Chondrocyte (in vitro differentiated cells): ENCODE results near the gene CHRNA4. TPM values are rescaled to one million over a fixed set of nuclear protein-coding genes. Genes with fewer than 3 reads are reported as not detected.

Experiments used
- DNase-seq: peaks from one replicate; pipeline ENCODE4 v3.0.0; 2021; ENCODE audit warnings: mixed read lengths, low spot score
- H3K27ac Mint-ChIP-seq: one replicate; pipeline ENCODE4 v1.8.0; 2021; ENCODE audit warnings: mild to moderate bottlenecking, moderate library complexity, mixed read lengths; ENCODE audit not compliant: unreplicated experiment
- H3K27me3 Mint-ChIP-seq: 2 replicates; pipeline ENCODE4 v1.8.0; 2021; ENCODE audit warnings: low read depth, mixed read lengths
- H3K36me3 Mint-ChIP-seq: 2 replicates; pipeline ENCODE4 v1.8.0; 2021; ENCODE audit warnings: low read depth, mixed read lengths
- H3K4me1 Mint-ChIP-seq: 2 replicates; pipeline ENCODE4 v1.8.0; 2021; ENCODE audit warnings: low read depth, mild to moderate bottlenecking, mixed read lengths
- H3K4me3 Mint-ChIP-seq: one replicate; pipeline ENCODE4 v1.8.0; 2021; ENCODE audit warnings: mild to moderate bottlenecking, moderate library complexity, mixed read lengths; ENCODE audit not compliant: unreplicated experiment
- H3K9me3 Mint-ChIP-seq: 2 replicates; pipeline ENCODE4 v1.8.0; 2021; ENCODE audit warnings: low read depth, mixed read lengths
- total RNA-seq: library from RNA; stranded (reverse); gene quantifications from 3 replicates; pipeline ENCODE4 v1.2.1, GENCODE V29; 2021
- TF ChIP-seq, protein P1 (sequence below): fragments of 200-600 bp; sonication (generic); IDR thresholded peaks from 2 replicates; pipeline ENCODE4 v1.5.0; 2021; ENCODE audit warnings: antibody characterized with exemption, mild to moderate bottlenecking, moderate library complexity

Gene CHRNA4
- total RNA-seq, 1 donor from 2014 or later = not detected

DNA sequence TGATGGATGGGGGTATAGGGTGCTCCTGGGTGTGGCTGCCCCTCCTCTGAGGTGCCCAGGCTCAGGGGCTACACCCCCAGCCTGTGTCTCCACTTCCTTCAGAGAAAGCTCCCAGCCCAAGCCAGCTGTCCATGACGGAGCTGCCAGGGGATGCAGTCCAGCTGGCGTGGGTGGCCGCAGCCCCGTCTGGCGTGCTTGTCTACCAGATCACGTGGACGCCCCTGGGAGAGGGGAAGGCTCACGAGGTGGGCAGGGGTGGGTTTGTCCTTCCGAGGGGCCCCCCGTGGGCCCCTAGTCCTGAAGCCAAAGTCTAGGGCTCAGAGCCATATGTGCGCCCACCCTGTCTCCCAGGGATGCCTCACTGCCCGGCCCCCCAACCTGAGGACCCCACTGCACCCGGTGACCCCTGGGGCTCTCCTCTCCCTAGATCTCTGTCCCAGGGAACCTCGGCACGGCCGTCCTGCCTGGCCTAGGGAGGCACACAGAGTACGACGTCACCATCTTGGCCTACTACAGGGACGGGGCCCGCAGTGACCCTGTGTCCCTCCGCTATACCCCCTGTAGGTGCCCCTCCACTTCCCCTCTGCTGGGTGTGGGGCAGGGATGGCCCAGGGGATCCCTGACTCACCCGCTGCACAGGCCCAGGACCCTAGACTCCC, 48.3 kb downstream of the CHRNA4 start:
- Mint-ChIP-seq H3K27ac (no peak overlapping the region), H3K4me3 (no peak overlapping the region), H3K4me1 (no peaks in the 10 kb centered on the region), H3K36me3 (no peaks in the 10 kb centered on the region), H3K27me3 (no peaks in the 10 kb centered on the region), H3K9me3 (no peaks in the 10 kb centered on the region)
- TF ChIP-seq, protein P1, sequence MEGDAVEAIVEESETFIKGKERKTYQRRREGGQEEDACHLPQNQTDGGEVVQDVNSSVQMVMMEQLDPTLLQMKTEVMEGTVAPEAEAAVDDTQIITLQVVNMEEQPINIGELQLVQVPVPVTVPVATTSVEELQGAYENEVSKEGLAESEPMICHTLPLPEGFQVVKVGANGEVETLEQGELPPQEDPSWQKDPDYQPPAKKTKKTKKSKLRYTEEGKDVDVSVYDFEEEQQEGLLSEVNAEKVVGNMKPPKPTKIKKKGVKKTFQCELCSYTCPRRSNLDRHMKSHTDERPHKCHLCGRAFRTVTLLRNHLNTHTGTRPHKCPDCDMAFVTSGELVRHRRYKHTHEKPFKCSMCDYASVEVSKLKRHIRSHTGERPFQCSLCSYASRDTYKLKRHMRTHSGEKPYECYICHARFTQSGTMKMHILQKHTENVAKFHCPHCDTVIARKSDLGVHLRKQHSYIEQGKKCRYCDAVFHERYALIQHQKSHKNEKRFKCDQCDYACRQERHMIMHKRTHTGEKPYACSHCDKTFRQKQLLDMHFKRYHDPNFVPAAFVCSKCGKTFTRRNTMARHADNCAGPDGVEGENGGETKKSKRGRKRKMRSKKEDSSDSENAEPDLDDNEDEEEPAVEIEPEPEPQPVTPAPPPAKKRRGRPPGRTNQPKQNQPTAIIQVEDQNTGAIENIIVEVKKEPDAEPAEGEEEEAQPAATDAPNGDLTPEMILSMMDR = no peak
- no peak for DNase-seq

DNA sequence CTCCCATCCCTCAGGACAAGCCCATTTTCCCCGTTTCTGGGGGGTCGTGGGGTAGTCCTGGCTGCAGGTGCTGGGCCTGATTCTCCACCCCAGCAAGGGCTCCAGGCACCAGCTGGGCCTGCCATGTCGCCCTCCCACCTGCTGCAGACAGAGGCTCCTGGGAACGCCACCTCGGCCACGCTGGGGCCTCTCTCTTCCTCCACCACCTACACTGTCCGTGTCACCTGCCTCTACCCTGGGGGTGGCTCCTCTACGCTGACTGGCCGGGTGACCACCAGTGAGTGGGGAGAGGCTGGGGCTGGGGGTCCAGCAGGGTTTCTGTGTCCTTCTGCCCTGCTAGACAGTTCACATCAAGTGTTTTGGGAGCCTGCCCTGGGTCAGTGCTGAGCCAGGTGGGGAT, 48.9 kb downstream of the CHRNA4 start:
- Mint-ChIP-seq H3K27ac (no peak overlapping the region), H3K4me3 (no peak overlapping the region), H3K36me3 (no peaks in the 10 kb centered on the region), H3K9me3 (no peaks in the 10 kb centered on the region), H3K27me3 (no peaks in the 10 kb centered on the region), H3K4me1 (no peaks in the 10 kb centered on the region)
- TF ChIP-seq, protein P1 = no peak
- no peak for DNase-seq

GRCh38 chr20:63311833-63312243, 49.3 kb downstream of the CHRNA4 start:
- Mint-ChIP-seq H3K9me3 (no peaks in the 10 kb centered on the region), H3K4me1 (no peaks in the 10 kb centered on the region), H3K27ac (no peak overlapping the region), H3K4me3 (no peak overlapping the region), H3K36me3 (no peaks in the 10 kb centered on the region), H3K27me3 (no peaks in the 10 kb centered on the region)
- TF ChIP-seq, protein P1 = no peak
- no peak for DNase-seq

DNA sequence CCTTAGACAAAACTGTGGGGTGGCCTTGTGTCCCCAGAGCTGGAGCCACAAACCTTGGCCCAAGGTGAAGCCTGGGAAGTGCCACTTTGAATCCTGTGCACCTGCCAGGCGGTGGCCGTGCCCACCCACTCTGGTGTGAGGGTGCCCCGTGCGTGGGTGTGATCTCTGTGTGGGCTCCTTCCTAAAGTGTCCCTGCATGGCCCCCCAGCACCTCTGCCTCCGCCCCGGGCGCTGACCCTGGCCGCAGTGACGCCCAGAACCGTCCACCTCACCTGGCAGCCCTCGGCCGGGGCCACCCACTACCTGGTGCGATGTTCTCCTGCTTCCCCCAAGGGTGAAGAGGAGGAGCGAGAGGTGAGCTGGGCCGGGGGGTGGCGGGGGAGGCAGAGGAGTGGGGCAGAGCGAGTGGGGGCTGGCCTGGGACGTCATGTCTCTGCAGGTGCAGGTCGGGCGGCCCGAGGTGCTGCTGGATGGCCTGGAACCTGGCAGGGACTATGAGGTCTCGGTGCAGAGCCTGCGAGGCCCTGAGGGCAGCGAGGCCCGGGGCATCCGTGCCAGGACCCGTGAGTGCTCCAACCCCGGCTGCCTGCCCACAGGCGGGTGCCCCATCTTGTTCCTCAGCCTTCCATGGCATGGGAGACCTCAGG, 49.8 kb downstream of the CHRNA4 start:
- TF ChIP-seq, protein P1 = no peak
- Mint-ChIP-seq H3K27ac (no peak overlapping the region), H3K4me1 (no peaks in the 10 kb centered on the region), H3K4me3 (no peak overlapping the region), H3K27me3 (no peaks in the 10 kb centered on the region), H3K9me3 (no peaks in the 10 kb centered on the region), H3K36me3 (no peaks in the 10 kb centered on the region)
- DNase-seq = no peak

GRCh38 chr20:63310265-63310991, 50.7 kb downstream of the CHRNA4 start:
- Mint-ChIP-seq H3K9me3 (no peaks in the 10 kb centered on the region), H3K4me3 (no peak overlapping the region)
- no peak for DNase-seq

More at GRCh38 chr20:63310265-63310991, 50.7 kb downstream of the CHRNA4 start:
- H3K36me3 Mint-ChIP-seq = no peaks in the 10 kb centered on the region
- H3K27ac Mint-ChIP-seq = no peak overlapping the region
- H3K4me1 Mint-ChIP-seq = no peaks in the 10 kb centered on the region
- H3K27me3 Mint-ChIP-seq = no peaks in the 10 kb centered on the region
- TF ChIP-seq, protein P1 = no peak
